ENCODE measurements around the gene ID1.

GRCh38 chr20:31597481-31597855 is 7.6 kb upstream of the ID1 start:
- TF ChIP-seq POLR2A (IDR thresholded peaks at IDR 0.05) (no peak), EP300 (IDR thresholded peaks at IDR 0.05) (no peak)
- TF ChIP-seq, protein P1, sequence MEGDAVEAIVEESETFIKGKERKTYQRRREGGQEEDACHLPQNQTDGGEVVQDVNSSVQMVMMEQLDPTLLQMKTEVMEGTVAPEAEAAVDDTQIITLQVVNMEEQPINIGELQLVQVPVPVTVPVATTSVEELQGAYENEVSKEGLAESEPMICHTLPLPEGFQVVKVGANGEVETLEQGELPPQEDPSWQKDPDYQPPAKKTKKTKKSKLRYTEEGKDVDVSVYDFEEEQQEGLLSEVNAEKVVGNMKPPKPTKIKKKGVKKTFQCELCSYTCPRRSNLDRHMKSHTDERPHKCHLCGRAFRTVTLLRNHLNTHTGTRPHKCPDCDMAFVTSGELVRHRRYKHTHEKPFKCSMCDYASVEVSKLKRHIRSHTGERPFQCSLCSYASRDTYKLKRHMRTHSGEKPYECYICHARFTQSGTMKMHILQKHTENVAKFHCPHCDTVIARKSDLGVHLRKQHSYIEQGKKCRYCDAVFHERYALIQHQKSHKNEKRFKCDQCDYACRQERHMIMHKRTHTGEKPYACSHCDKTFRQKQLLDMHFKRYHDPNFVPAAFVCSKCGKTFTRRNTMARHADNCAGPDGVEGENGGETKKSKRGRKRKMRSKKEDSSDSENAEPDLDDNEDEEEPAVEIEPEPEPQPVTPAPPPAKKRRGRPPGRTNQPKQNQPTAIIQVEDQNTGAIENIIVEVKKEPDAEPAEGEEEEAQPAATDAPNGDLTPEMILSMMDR (IDR thresholded peaks at IDR 0.05): no peak

All from stomach (tissue), 4 donors.